Measurements from ENCODE around the gene SLC46A1. TPM values are rescaled to one million over a fixed set of nuclear protein-coding genes. Genes with fewer than 3 reads are reported as not detected.

The SLC46A1 gene
- total RNA-seq, 2 donors from 2014 or later, result 3.7 to 6.8 TPM

DNA sequence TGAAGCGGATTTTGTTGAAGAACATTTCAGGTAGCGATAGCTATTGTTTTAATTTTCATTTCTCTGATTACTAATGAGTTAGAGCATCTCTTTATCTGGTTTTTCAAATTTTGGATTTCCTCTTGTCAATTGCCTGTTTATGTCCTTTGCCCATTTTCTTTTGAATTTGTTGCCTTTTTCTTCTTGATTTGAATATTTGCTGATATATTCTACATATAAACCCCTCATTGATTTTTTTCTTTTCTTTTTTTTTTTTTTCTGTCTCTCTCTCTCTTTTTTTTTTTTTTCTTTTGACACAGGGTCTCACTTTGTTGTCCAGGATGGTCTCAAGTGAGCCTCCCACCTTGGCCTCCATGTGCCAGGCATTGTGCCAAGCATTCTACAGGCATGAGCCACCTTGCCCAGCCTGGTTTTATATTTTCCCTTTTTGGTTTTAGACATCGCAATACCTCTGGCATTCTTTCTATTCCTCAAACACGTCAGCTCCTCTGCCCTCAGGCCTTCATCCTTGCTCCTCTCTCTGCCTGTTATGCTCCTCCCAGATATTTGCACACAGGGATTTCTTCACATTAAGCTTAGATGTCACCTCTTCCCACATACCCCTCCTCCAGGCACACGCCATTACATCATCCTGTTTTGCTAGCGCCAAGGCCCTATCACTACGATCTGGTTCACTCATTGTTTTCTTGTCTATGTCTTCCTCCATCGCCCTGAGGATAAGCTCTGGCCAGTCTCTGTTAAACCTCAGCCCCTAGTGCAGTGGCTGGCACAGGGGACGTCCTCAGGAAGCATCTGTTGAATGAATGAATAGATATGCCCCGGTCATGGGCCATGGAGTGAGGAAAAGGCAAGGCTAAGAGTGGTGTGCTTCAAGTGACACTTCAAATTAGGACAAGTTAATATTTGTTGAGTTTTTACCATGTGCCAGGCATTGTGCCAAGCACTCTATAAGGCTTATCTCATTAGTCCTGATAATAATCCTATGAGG, 25.9 kb downstream of the SLC46A1 start:
- H3K27me3 ChIP-seq, result no peaks in the 10 kb centered on the region
- no peaks in the 10 kb centered on the region for H3K36me3 ChIP-seq
- no peak for TF ChIP-seq CTCF (IDR thresholded peaks at IDR 0.05)
- no peak overlapping the region for H3K27ac ChIP-seq
- peaks cover 0 to 14% of the 10 kb centered on the region in 2 donors for H3K4me1 ChIP-seq
- H3K9me3 ChIP-seq, result no peaks in the 10 kb centered on the region
- no peak overlapping the region for H3K4me3 ChIP-seq
- no peak for DNase-seq (ENCODE audit: low spot score)

DNA sequence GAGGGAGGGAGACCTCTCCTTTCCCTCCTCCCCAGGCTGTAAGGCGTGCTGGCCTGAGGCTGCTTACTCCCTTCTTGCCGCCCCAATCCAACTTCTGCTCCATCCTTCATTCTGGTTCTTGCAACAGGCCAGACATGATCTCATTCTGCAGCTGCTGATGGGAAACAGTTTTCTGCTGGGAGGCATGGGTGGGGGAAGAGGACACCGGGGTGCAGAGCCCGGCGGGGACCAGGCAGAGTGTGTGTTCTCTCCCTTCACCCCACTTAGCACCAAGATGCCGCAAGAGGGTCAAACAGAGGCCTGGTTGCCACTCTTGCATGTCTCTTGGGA, 33.1 kb downstream of the SLC46A1 start:
- DNase-seq (ENCODE audit: low spot score), result no peak
- no peak for TF ChIP-seq CTCF (IDR thresholded peaks at IDR 0.05)
- Histone ChIP-seq H3K27ac (no peak overlapping the region), H3K36me3 (no peaks in the 10 kb centered on the region), H3K4me3 (no peak overlapping the region), H3K27me3 (no peaks in the 10 kb centered on the region), H3K4me1 (peaks cover 0 to 37% of the 10 kb centered on the region in 2 donors), H3K9me3 (no peaks in the 10 kb centered on the region)

- no peak for TF ChIP-seq CTCF (IDR thresholded peaks at IDR 0.05)
- Histone ChIP-seq H3K36me3 (no peaks in the 10 kb centered on the region), H3K4me3 (peak overlapping the region; percentile 49 to 65), H3K27me3 (no peaks in the 10 kb centered on the region), H3K4me1 (peaks cover 0 to 37% of the 10 kb centered on the region in 2 donors), H3K9me3 (no peaks in the 10 kb centered on the region), H3K27ac (peak overlapping the region; percentile 57 to 69)
- DNase-seq (ENCODE audit: low spot score), result no peak
Measured at GRCh38 chr17:28372203-28372944, 33.6 kb downstream of the SLC46A1 start.

GRCh38 chr17:28371245-28372202, 34.5 kb downstream of the SLC46A1 start, which contains the start of gene SARM1:
TSS of gene SARM1 (plus strand) at chr17:28371694. CDS start at chr17:28372033, 339 bp downstream.
- Histone ChIP-seq H3K27me3 (no peaks in the 10 kb centered on the region), H3K4me3 (peak within 1 kb of the TSS; percentile 49 to 65), H3K4me1 (peaks cover 0 to 37% of the 10 kb centered on the region in 2 donors), H3K27ac (peak within 1 kb of the TSS; percentile 57 to 69), H3K36me3 (no peaks in the 10 kb centered on the region), H3K9me3 (no peaks in the 10 kb centered on the region)
- no peak for TF ChIP-seq CTCF (IDR thresholded peaks at IDR 0.05)
- DNase-seq (ENCODE audit: low spot score), result peak; percentile 76

DNA sequence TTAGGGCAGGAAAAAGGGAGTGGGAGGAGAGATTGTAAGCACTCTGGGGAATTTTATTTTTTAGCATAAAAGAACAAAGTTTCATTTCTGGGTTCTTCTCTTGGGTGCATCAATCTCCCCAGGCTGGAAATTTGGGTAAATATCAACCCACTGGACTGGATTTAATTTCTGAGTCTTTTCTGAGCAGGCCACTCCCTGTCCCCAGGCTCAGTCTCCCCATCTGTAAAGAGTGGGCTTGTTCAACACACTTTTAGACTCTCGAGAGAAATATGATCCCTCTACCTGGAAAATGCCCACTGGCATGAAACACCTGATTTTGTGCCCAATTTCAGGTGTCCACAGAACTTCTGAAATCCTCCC, 35.3 kb downstream of the SLC46A1 start:
- no peak for DNase-seq (ENCODE audit: low spot score)
- Histone ChIP-seq H3K27me3 (no peaks in the 10 kb centered on the region), H3K9me3 (no peaks in the 10 kb centered on the region), H3K27ac (peak overlapping the region; percentile 57 to 69), H3K4me1 (peaks cover 0 to 37% of the 10 kb centered on the region in 2 donors), H3K36me3 (no peaks in the 10 kb centered on the region), H3K4me3 (no peak overlapping the region)
- no peak for TF ChIP-seq CTCF (IDR thresholded peaks at IDR 0.05)
